CD8-positive, alpha-beta memory T cell (primary cell): ENCODE measurements around the gene ANTXR2. TPM values are rescaled to one million over a fixed set of nuclear protein-coding genes. Genes with fewer than 3 reads are reported as not detected.
"Not testable (repeated sequence)": the region's sequence is repeated elsewhere in the genome, so short reads cannot be mapped to it uniquely, and the experiment has no call there.

Experiments
- CTCF ChIA-PET: fragments of 350-600 bp; sonication (Branson Sonifier 250); formaldehyde crosslinking; loops from one replicate; lab custom pipeline; 2021; ENCODE audit warnings: antibody characterized with exemption; lab: Charles Lee
- POLR2A ChIA-PET: fragments of 350-600 bp; sonication (Branson Sonifier 250); formaldehyde crosslinking; loops from one replicate; lab custom pipeline; 2021; ENCODE audit warnings: antibody characterized with exemption; lab: Charles Lee
- DNase-seq, 5 donors: peaks; one replicate each; pipeline versions ENCODE4 v3.0.0 to v3.0.0-alpha.2; 2020 to 2022; ENCODE audit warnings: mixed read lengths in 1 of 5
- H3K27ac ChIP-seq: one replicate; pipeline ENCODE4 v1.7.0; 2013; ENCODE audit warnings: low read depth, mild to moderate bottlenecking, low read length, moderate library complexity
- H3K27me3 ChIP-seq: 2 replicates; pipeline ENCODE4 v1.7.0; 2013; ENCODE audit warnings: low read length, mild to moderate bottlenecking; ENCODE audit not compliant: insufficient read depth, poor library complexity, severe bottlenecking
- H3K36me3 ChIP-seq: 2 replicates; pipeline ENCODE4 v1.7.0; 2013; ENCODE audit warnings: mild to moderate bottlenecking, low read length, moderate library complexity; ENCODE audit not compliant: insufficient read depth
- H3K4me1 ChIP-seq: 2 replicates; pipeline ENCODE4 v1.7.0; 2013; ENCODE audit warnings: mild to moderate bottlenecking, low read length, moderate library complexity; ENCODE audit not compliant: insufficient read depth
- H3K4me3 ChIP-seq: 2 replicates; pipeline ENCODE4 v1.7.0; 2013; ENCODE audit warnings: mild to moderate bottlenecking, low read length
- H3K9me3 ChIP-seq: 2 replicates; pipeline ENCODE4 v1.7.0; 2013; ENCODE audit warnings: mild to moderate bottlenecking, low read length
- H3K27ac Mint-ChIP-seq, 8 donors: one replicate each; pipeline ENCODE4 v1.8.0; 2020 to 2021; ENCODE audit warnings: mixed read lengths in 8 of 8, mild to moderate bottlenecking in 6 of 8, inconsistent platforms in 3 of 8, moderate library complexity in 3 of 8
- H3K27me3 Mint-ChIP-seq, 2 donors: one replicate each; pipeline ENCODE4 v1.8.0; 2020 to 2021; ENCODE audit warnings: mixed read lengths in 2 of 2, mild to moderate bottlenecking in 1 of 2, moderate library complexity in 1 of 2
- H3K36me3 Mint-ChIP-seq, 3 donors: one replicate each; pipeline ENCODE4 v1.8.0; 2020 to 2021; ENCODE audit warnings: mixed read lengths in 3 of 3, inconsistent platforms in 1 of 3, mild to moderate bottlenecking in 1 of 3
- H3K4me1 Mint-ChIP-seq, 3 donors: one replicate each; pipeline ENCODE4 v1.8.0; 2020 to 2021; ENCODE audit warnings: mixed read lengths in 3 of 3, inconsistent platforms in 1 of 3, mild to moderate bottlenecking in 1 of 3
- H3K4me3 Mint-ChIP-seq, 7 donors: one replicate each; pipeline ENCODE4 v1.8.0; 2020 to 2021; ENCODE audit warnings: mixed read lengths in 7 of 7, mild to moderate bottlenecking in 6 of 7, moderate library complexity in 4 of 7, inconsistent platforms in 2 of 7
- H3K9me3 Mint-ChIP-seq, 5 donors: one replicate each; pipeline ENCODE4 v1.8.0; 2020 to 2022; ENCODE audit warnings: mixed read lengths in 5 of 5, mild to moderate bottlenecking in 3 of 5, moderate library complexity in 2 of 5, inconsistent platforms in 1 of 5
- polyA plus RNA-seq: library from polyadenylated mRNA; unstranded; fragments of 300-500 nt; fragmentation: Illumina TruSeq; gene quantifications from one replicate; pipeline ENCODE4 v1.2.3, GENCODE V29; 2021
- total RNA-seq, 2 experiments: library from RNA; stranded (reverse); gene quantifications; one replicate each; pipeline ENCODE4 v1.2.3, GENCODE V29; 2021

The ANTXR2 gene
- total RNA-seq: 10 to 100 TPM; 18.2 to 20.6 TPM
- polyA plus RNA-seq: 44.2 TPM

DNA sequence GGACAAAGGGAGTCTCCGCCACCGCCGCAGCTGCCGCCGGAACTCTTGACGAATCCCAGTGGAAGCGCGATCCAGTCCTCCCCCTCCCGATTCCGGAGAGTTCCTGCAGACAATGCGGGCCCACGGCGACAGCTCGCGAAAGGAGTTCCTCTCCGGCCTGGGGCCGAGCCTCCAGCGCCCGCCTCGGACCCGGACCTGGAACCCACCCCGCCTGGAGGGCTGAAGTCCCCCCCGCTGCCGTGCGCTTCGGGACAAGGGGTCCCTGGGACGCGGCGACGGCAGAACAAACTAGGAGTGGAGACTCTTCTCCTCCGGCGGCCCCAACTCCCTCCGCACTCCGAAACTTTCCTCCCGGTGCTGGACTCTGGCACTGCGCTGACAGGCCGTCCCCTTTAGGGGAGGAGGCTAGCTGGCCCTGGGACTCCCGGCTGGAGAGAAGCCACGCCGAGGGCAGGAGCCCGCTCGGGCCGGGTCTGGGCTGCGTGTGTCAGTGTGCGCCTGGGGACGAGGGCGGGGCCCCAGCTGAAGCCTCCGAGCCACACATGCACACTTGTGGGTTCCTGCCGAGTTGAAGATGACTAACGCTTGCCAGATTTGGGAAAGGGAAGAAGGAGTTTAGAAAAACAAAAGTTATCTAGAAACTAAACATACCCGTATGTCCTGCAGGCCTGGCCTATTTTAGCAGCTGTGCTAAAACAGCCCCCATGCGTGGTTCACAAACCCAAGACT lies at the start of gene ANTXR2:
Gene ANTXR2, minus strand, starts transcription at position 486 of the 729 bp plus-strand sequence. CDS start 669 bp downstream, outside the sequence.
- Histone ChIP-seq H3K27ac (peak within 1 kb of the TSS; percentile 92), H3K36me3 (no peaks in the 10 kb centered on the region), H3K4me3 (peak within 1 kb of the TSS; percentile 81), H3K27me3 (no peaks in the 10 kb centered on the region), H3K4me1 (peaks cover 47% of the 10 kb centered on the region), H3K9me3 (no peaks in the 10 kb centered on the region)
- CTCF ChIA-PET: interaction anchor here (1.1 to 3.0 kb wide), 8 partner anchors 13 to 130 kb away, joined by 3 to 15 read pairs (median 4); no protein-coding TSS in a partner anchor
- no peaks in the 10 kb centered on the region for H3K9me3 Mint-ChIP-seq
- no peaks in the 10 kb centered on the region for H3K27me3 Mint-ChIP-seq
- peaks cover 0 to 28% (median 0%) of the 10 kb centered on the region in 3 donors for H3K36me3 Mint-ChIP-seq
- peaks cover 53 to 86% (median 66%) of the 10 kb centered on the region in 3 donors for H3K4me1 Mint-ChIP-seq
- peak; percentile 53 to 76 (median 58) for DNase-seq
- H3K4me3 Mint-ChIP-seq: peak within 1 kb of the TSS; percentile 93 to 99 (median 97)
- peak within 1 kb of the TSS; percentile 91 to 97 (median 96) for H3K27ac Mint-ChIP-seq
- POLR2A ChIA-PET: interaction anchor here (0.9 to 3.2 kb wide), 7 partner anchors 37 to 130 kb away, joined by 3 to 20 read pairs (median 7); no protein-coding TSS in a partner anchor

DNA sequence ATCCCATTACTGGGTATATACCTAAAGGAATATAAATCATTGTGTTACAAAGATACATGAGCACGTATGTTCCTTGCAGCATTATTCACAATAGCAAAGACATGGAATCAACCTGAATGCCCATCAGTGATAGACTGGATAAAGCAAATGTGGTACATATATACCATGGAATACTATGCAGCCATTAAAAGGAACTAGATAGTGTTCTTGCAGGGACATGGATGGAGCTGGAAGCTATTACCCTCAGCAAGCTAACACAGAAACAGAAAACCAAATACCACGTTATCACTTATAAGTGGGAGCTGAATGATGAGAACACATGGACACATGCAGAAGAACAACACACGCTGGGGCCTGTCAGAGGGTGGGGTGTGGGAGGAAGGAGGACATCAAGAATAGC lies 48.8 kb upstream of the ANTXR2 start:
- H3K27me3 Mint-ChIP-seq, H3K36me3 ChIP-seq, H3K9me3 ChIP-seq, H3K27ac Mint-ChIP-seq, H3K27ac ChIP-seq, DNase-seq, H3K4me3 ChIP-seq, H3K27me3 ChIP-seq, H3K4me3 Mint-ChIP-seq: not testable (repeated sequence)
- Mint-ChIP-seq H3K36me3 (peaks cover 0 to 21% (median 1%) of the 10 kb centered on the region in 3 donors), H3K4me1 (peaks cover 21 to 24% (median 22%) of the 10 kb centered on the region in 3 donors), H3K9me3 (peaks cover 3 to 11% (median 7%) of the 10 kb centered on the region in 5 donors)
- CTCF ChIA-PET: interaction anchor here (1.7 to 3.6 kb wide), 3 partner anchors 61 to 81 kb away, joined by 5 to 12 read pairs (median 8); no protein-coding TSS in a partner anchor
- H3K4me1 ChIP-seq: peaks cover 20% of the 10 kb centered on the region
- POLR2A ChIA-PET: interaction anchor here (0.7 kb wide), 1 partner anchor 15 kb away, joined by 5 read pairs; no protein-coding TSS in a partner anchor

DNA sequence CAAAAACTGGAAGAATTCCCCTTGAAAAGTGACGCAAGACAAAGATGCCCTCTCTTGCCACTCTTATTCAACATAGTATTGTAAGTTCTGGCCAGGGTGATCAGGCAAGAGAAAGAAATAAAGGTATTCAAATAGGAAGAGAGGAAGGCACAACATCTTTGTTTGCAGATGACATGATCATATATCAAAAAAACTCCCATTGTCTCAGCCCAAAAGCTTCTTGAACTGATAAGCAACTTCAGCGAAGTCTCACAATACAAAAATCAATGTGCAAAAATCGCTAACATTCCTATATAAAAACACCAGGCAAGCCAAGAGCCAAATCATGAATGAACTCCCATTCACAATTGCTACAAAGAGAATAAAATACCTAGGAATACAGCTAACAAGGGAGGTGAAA lies 46.6 kb upstream of the ANTXR2 start:
- not testable (repeated sequence) for DNase-seq, H3K27ac ChIP-seq, H3K27me3 Mint-ChIP-seq, H3K4me3 ChIP-seq, H3K36me3 ChIP-seq, H3K4me1 ChIP-seq, H3K4me1 Mint-ChIP-seq, H3K27ac Mint-ChIP-seq, H3K9me3 ChIP-seq, H3K4me3 Mint-ChIP-seq, H3K27me3 ChIP-seq
- CTCF ChIA-PET: interaction anchor here (1.0 to 1.7 kb wide), 2 partner anchors 83 to 92 kb away, joined by 3 to 6 read pairs; no protein-coding TSS in a partner anchor
- H3K36me3 Mint-ChIP-seq: peaks cover 0 to 23% (median 1%) of the 10 kb centered on the region in 3 donors
- H3K9me3 Mint-ChIP-seq: peaks cover 3 to 12% (median 9%) of the 10 kb centered on the region in 5 donors
- POLR2A ChIA-PET: interaction anchor here (0.6 kb wide), 1 partner anchor 46 kb away, joined by 6 read pairs; no protein-coding TSS in a partner anchor

DNA sequence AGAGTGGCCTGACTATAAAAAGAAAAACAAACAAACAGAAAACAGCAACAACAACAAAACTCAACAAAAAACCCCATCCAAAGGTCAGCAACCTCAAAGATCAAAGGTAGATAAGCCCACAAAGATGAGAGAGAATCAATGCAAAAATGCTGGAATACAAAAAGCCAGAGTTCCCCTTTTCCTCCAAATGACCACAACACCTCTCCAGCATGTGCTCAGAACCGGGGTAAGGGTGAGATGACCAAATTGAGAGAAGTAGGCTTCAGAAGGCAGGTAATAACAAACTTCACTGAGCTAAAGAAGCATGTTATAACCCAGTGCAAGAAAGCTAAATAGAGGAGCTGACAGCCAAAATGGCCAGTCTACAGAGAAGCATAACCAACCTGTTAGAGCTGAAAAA lies 43.5 kb upstream of the ANTXR2 start:
- no peaks in the 10 kb centered on the region for H3K9me3 ChIP-seq
- Mint-ChIP-seq H3K9me3 (peaks cover 3 to 12% (median 9%) of the 10 kb centered on the region in 5 donors), H3K4me1 (no peaks in the 10 kb centered on the region), H3K27ac (peak overlapping the region in 1 of 8 donors; percentile 3), H3K4me3 (no peak overlapping the region), H3K36me3 (peaks cover 0 to 23% (median 1%) of the 10 kb centered on the region in 3 donors), H3K27me3 (peaks cover 5 to 9% of the 10 kb centered on the region in 2 donors)
- no peak overlapping the region for H3K4me3 ChIP-seq
- H3K4me1 ChIP-seq: no peaks in the 10 kb centered on the region
- no peak for DNase-seq
- CTCF ChIA-PET: interaction anchor here (2.5 kb wide), 1 partner anchor 9 kb away, joined by 7 read pairs; no protein-coding TSS in a partner anchor
- no peak overlapping the region for H3K27ac ChIP-seq
- no peaks in the 10 kb centered on the region for H3K36me3 ChIP-seq
- no peaks in the 10 kb centered on the region for H3K27me3 ChIP-seq
- POLR2A ChIA-PET: no interaction called here

DNA sequence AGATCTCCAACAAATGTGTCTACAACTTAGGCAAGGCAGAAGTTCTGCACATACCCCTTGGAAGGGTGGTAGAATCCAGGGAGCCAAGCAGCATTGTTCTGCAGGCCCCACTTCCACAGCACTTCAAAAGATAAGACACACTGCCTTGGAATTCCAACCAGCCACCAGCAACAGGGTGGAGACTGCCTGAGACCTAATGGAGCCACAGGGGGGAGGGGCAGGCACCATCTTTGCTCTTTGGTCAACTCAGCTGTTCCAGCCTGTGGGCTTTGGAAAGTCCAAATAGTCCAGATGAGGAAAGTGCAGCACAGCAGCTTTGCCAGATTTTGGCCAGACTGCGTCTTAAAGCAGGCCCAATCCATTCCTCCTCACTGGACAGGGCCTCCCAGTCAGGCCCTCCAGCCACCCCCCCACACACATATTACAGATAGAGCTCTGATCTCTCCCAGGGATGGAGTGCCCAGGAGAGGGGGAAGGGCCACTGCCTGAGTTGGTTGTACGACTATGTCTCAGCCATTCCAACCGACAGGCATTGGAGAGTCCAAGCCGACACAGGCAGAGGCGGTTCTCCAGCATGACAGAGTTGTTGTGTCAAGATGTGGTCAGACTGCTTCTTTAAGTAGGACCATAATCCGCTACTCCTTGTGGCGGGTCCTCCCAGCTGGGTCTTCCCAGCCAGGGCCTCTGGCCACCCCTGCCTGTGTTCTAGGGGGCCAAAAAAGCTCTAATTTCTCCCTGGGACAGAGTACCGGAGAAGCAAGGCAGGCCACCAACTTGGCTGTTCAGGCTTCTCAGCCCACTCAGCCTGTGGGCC lies 42.5 kb upstream of the ANTXR2 start:
- Histone ChIP-seq H3K27me3 (no peaks in the 10 kb centered on the region), H3K4me1 (no peaks in the 10 kb centered on the region), H3K27ac (no peak overlapping the region), H3K4me3 (no peak overlapping the region), H3K36me3 (no peaks in the 10 kb centered on the region), H3K9me3 (no peaks in the 10 kb centered on the region)
- H3K4me1 Mint-ChIP-seq: no peaks in the 10 kb centered on the region
- peaks cover 3 to 12% (median 9%) of the 10 kb centered on the region in 5 donors for H3K9me3 Mint-ChIP-seq
- H3K27me3 Mint-ChIP-seq: peaks cover 5 to 9% of the 10 kb centered on the region in 2 donors
- DNase-seq: no peak
- peak overlapping the region in 1 of 8 donors; percentile 21 for H3K27ac Mint-ChIP-seq
- H3K36me3 Mint-ChIP-seq: peaks cover 0 to 23% (median 1%) of the 10 kb centered on the region in 3 donors
- POLR2A ChIA-PET: no interaction called here
- H3K4me3 Mint-ChIP-seq: no peak overlapping the region
- CTCF ChIA-PET: interaction anchor here (2.5 kb wide), 1 partner anchor 10 kb away, joined by 7 read pairs; no protein-coding TSS in a partner anchor

DNA sequence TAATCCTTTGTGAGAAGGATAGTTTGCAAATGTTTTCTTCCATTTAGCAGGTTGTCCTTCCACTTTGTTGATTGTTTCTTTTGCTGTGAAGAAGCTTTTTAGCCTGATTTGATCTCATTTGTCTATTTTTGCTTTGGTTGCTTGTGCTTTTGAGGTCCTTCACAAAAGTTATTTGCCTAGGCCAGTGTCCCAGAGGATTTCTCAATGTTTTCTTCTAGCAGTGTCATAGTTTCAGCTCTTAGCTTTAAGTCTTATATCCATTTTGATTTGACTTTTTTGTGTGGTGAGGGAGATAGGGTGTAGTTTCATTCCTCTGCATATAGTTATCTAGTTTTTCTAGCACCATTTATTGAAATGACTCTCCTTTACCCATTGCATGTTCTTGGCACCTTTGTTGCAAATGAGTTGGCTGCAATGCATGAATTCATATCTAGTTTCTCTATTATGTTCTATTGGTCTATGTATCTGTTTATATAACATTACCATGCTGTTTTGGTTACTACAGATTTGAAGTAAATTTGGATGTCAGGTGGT lies 41.8 kb upstream of the ANTXR2 start:
- ChIA-PET CTCF (no interaction called here), POLR2A (no interaction called here)
- H3K4me3 ChIP-seq: no peak overlapping the region
- Mint-ChIP-seq H3K27me3 (peaks cover 5 to 9% of the 10 kb centered on the region in 2 donors), H3K4me3 (no peak overlapping the region), H3K4me1 (no peaks in the 10 kb centered on the region), H3K36me3 (peaks cover 0 to 23% (median 1%) of the 10 kb centered on the region in 3 donors), H3K9me3 (peaks cover 3 to 12% (median 9%) of the 10 kb centered on the region in 5 donors), H3K27ac (no peak overlapping the region)
- H3K4me1 ChIP-seq: no peaks in the 10 kb centered on the region
- H3K27ac ChIP-seq: no peak overlapping the region
- H3K27me3 ChIP-seq: no peaks in the 10 kb centered on the region
- no peaks in the 10 kb centered on the region for H3K9me3 ChIP-seq
- no peaks in the 10 kb centered on the region for H3K36me3 ChIP-seq
- no peak for DNase-seq

DNA sequence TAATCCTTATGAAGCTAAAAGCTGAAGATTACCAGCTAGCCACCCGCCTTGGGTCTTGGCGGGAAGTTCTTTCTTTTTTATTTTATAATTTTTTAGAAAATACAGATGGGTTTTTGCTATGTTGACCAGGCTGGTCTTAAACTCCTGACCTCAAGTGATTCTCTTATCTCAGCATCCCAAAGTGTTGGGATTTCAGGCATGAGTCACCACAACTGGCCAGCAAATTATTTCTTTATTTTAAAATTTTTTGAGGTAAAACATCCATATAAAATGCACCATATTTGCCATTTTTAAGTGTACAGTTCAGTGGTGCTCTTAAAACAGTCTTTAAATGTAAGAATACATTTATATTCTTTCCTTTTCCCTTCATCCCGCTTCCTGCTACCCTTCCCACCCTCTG lies 40.6 kb upstream of the ANTXR2 start:
- Histone ChIP-seq H3K27ac (no peak overlapping the region), H3K4me1 (no peaks in the 10 kb centered on the region), H3K9me3 (no peaks in the 10 kb centered on the region), H3K27me3 (no peaks in the 10 kb centered on the region), H3K36me3 (no peaks in the 10 kb centered on the region), H3K4me3 (no peak overlapping the region)
- Mint-ChIP-seq H3K9me3 (peaks cover 3 to 9% (median 7%) of the 10 kb centered on the region in 5 donors), H3K36me3 (peaks cover 0 to 20% (median 1%) of the 10 kb centered on the region in 3 donors), H3K4me1 (no peaks in the 10 kb centered on the region), H3K27me3 (peaks cover 5 to 9% of the 10 kb centered on the region in 2 donors), H3K4me3 (no peak overlapping the region), H3K27ac (no peak overlapping the region)
- no peak for DNase-seq
- CTCF ChIA-PET: no interaction called here
- POLR2A ChIA-PET: no interaction called here
